RPMI8226 (cell line): ENCODE results near the gene COL12A1.

Experiments used
- DNase-seq: peaks from one replicate; pipeline ENCODE4 v3.0.0-alpha.2; 2015

The COL12A1 gene

DNA sequence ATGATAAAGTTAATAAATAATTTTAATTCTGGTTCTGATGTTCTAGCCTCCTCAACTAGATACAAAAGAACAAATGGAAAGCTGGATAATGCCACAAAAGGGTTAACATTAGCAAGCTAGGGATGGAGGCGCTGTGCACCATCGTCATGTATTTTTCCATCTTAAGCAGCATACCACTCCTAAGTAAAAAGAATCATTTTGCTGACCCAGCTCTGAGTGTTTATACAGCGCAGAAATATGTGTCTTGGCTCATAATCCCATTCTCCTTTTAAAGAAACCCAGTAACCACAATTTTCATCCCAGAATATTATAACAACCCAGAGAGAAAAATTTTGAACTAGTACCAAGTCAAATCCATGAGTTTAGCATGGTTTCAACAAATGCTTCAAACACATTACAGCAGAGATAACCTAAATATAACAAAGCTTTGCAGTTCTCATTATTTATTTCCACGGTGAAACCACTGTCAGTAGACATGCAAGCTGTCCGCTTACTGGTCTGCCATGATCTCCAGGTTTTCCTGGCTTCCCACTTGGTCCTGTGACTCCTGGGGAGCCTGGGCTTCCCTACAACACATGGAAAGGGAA, 111.1 kb downstream of the COL12A1 start:
- no peak for DNase-seq

DNA sequence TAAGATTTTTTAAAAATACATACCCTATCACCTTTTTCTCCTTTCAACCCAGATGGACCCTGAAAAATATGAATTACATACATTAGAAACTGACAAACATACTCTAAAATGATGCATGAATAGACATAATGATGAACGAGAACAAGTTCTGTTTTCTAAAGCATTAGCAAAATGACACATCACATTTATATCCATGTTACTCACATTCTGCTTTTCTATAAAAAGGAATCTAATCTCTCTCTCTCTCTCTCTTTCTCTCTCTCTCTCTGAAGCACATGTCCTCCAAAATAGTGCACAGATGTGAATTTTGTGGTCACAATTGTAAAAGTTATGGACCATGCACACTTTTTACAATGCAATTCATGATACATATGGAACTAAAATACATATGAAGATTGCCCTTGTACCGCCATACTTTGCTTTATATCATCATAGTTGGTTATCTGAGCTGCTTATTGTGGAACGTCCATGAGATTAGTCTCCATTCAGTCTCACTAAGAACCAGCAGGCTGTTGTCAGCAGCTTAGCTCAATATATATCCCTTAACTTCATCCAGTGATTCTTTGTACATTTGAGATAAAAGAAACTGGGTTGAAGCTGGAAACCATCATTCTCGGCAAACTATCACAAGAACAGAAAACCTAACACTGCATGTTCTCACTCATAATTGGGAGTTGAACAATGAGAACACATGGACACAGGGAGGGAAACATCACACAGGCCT, 114.2 kb downstream of the COL12A1 start:
- DNase-seq, result no peak

DNA sequence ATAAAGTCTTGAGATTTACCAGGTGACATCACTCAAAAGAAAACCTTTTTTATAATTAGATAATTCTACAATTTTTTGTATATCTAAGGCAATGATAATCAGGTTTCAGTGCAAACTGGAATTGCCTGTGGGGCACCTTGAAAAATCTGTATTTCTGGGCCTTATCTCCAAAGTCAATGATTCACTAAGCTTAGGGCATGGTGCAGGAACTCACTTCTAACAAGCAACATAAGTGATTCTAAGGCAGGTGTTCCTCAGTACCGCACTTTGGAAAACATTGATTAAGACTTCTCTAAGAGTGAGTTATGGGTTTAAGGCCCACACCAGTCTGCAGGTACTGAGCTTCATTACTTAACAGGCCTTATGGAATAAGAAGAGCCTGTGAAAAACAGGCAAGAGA, 115.3 kb downstream of the COL12A1 start:
- no peak for DNase-seq

DNA sequence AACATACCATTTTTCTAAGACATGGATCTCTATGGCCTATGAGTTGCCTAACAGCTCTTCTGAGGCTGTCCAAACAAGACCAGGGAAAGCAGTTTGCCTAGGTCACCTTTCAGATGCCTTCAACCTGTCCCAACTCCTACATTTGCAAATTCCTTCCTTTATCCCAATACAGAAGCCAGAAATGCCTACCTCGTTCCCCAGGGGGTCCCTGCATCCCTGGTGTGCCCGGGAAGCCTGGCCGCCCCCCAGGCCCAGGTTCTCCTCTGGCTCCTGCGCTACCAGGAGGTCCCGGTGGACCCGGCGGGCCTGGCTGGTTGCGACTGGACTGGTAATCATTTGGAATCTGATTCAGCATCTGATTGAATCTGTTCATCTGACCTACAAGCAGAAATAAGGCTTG, 115.9 kb downstream of the COL12A1 start:
- no peak for DNase-seq

DNA sequence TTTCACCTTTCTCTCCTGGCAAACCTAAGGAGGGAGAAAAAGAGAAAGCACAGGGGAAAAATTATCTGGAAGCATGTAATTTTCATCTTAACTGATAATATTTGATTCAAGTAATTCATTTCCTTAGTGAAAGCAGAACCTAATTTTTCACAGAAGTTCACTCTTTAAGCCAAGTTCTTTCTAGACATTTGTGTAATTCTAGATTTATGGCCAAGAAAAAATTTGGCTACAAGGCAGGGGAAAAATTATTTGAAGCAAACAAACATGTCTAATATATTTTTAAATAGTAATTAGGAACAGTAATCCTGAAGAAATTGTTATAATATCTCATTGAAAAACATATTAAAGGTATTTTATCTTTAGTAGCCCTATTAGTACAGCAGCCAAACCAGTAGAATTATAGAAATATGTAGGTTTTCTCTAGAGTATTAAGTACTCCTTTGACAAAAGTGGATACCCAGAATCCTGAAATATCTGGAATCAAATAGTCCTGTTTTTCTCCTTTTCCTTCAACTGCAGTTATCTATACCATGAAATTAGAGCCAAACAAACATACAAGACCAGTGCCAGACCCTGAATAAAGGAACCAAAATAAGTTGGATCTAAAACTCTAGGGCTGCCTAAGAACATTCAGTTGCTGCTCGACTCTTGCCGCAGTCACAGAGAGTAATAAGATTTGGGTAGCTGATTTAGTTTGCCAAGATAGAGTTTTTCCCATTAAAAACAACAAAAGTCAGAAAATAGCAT, 116.5 kb downstream of the COL12A1 start:
- DNase-seq, result no peak

DNA sequence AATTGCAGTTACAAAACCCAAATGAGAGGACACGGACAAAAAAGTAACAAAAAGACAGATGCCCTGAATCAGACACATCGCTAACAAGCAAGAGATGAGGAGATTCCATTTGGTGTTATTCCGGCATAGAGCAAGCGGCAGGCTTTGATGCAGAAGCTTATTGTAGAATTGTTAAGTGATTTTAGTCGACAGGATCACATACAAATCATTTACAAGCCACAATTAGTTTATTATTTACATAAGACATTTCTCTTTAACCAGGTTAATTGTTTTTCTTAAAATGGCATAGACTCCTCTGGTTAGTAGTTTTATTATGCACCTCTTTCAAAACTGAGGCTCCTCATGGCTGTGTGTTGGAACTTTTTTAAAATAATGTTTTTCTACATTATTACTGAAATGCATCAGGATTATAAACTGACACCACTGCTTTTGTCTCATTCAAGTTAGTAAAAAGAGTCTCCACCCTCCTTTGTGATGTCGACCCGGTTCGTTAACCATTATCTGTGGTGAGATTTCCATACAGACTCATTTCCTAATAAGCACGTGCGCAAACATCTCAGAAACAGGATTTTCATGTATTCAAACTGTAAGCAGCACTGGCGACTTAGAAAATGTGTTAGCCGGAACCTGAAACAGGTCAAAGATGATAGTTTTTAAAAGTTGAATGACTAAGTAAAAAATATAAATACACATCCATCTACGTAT, 119.8 kb downstream of the COL12A1 start:
- DNase-seq, result no peak

DNA sequence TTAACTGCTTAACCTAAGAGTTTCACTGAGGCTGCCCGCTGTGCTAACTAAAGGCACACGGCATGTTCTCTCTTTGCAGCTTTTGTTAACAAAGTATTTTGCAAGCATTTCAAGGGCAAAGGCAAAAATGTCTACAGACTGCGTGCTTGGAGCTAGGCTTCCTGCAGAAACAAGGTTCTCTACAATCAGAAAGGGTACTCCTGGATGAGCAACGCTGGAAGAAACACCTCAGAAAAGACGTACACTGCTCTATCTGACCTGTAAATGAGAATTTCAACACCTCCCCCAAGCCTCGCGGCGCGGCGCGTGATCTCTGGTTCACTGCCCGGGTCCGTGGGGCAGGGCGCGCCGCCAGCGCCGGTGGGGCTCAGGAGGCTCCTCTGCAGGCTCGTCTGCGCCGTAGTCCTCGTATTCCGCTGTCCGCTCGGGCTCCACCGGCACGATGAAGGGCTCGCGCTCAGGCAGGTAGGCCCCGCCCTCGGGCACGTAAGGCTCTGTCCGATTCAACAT, 120.9 kb downstream of the COL12A1 start:
- no peak for DNase-seq

DNA sequence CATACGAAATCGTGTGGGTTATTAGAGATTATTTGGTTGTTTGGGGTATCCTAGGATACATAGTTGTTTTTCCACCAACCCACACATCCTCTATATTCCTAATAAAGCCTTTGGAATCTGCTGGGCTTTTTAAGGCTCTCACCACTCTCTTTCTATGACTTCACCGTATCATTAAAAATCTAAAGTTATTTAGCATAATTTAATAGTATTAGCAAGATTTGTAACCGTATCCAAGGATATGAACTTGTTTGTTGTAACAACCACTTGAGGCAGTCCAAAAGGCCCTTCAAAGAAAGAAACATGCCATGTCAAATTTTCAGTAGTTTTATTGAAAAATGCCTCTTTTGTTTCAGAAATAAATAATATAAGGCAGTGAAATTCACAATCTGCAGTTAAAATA, 121.8 kb downstream of the COL12A1 start:
- no peak for DNase-seq

DNA sequence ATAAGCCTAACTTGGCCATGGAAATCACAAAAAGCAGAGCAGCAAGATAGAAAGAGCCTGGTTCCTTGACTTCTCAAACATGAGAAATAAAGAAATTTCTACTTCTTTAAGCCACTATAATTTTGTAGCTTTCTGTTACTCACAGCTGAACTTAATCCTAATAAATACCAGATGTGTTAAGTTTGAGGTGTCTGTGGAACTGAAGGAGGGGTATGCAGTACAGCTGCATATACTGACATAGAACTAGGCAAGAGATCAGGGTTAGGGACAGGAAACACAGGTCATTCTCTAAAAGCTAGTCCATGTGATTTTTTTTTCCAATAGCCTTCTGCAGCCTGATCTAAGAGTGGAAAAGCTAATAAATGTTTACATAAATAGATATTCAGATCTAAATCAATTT, 123.9 kb downstream of the COL12A1 start:
- DNase-seq, result no peak

DNA sequence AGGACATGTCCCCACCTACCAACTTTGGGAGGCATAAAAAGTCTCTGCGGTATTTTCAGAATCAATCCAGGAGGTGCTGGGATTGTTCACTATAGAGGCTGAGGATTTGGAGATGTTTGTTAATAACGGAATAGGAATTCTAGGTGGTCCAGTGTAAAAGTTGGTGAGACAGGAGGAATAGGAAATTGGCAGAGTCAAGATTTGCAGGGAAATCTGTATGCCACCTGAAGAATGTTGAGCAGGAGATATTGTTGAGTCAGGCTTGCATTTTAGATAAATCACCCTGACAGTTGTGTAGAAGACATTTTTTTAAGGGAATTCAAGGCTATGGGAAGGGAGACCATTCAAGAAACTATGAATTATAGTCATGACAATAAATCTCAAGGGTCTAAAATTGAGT, 124.8 kb downstream of the COL12A1 start:
- DNase-seq, result no peak

DNA sequence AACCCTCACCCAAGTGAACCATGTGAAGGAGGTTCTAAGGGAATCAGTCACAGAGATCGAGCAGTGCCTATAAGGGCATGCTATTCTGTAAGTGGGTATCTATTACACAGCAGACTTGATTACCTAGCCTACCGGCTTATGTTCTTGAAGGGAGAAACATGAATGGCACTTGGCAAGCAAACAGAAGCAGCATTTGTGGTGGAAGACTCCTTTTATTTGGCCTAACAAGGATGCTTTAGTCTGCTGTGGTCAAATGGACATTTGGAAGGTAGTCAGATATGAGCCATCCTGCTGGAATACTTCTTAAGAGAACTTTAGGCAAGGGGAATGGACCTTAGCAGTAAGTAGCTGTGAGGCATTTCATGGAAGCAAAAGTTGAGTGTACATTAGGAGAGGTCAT, 126.3 kb downstream of the COL12A1 start:
- no peak for DNase-seq

DNA sequence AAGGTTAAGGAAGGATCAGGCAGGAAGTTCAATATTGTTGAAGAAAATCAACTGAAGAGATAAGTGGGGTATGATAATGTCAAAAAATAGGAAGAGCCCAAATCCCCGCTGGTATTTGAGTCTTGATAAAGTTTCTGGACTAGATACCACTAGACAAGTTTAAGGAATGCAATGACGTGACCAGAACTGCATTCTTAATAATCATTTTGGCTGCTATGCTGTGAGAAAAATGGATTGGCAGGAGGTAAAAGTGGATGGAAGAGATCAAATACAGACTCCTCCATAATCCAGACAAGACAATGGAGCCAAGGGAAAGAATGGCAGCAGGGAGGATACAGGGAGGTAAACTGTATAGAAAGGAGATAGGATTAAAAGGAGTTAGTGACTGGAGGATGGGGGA, 128.2 kb downstream of the COL12A1 start:
- DNase-seq, result no peak

DNA sequence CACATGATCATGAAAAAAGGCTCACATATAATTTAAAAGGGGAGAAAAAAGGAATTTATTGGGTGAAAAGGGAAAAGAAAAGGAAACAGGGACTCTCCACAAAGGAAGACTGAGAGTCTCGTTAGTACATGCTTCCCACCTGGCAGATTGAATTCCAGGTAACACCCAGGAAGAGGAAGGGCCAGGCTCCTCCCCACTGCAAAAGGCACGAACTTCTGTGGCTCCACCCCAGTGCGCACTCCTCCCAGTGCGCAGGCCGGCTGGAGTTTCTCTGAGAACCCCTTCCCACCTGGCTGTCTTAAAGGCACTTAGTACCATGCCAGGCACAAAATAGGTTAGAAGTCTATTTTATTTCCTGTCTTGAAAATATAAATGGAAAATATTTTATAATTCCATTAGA, 129.8 kb downstream of the COL12A1 start:
- DNase-seq, result no peak

DNA sequence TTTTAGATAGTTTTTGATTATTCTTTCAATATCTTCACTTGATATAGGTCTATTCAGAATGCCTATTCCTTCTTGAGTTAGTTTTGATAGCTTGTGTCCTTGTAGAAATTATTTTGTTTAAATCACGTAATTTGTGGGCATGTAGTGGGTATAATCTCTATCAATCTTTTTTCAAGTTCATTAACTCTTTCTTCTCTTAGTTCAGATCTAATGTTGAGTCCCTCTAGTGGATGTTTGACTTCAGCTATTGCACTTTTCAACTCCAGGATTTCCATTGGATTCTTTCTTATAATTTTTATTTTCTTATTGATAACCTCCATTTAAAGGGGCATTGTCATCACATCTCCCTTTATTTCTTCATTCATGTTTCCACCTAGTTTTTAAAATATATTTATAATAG, 135.6 kb downstream of the COL12A1 start:
- no peak for DNase-seq

DNA sequence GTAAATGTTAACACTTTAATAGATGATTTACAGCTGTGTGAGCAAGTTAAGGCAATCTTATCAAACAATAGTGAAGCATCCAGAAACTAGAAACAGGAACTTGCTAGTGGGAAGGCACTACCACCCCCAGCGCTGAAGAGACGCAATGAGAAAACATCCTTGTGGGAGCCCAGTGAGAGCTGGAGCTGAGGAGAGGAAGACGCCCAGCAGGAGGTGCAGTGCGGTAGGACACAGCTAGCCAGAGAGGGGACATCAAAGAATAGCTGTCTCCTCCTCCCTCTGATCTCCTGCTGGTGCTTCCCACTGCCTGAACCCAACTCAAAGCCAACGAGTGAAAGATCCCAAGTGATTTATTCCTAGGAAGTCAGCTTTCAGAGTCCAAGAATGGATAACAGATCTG, 140.3 kb downstream of the COL12A1 start:
- DNase-seq, result peak; percentile 8

DNA sequence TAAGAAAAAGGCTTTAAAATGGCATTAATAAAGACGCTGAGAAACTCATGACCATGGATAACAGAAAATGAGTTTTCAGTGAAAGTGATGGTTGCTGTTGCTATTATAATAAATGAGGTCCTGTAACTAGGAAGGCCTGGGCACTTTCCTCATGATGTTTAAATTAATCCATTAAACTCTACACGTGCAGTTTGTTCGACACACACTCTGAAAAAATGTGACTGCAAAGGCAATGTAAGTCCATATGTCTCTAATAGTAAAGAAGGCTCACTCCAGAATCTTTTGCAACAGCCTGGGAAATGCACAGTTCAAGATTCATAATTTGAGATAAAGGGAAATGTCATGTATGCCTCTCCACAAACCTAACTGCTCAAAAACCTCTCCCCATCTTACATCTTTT, 153.4 kb downstream of the COL12A1 start:
- no peak for DNase-seq

DNA sequence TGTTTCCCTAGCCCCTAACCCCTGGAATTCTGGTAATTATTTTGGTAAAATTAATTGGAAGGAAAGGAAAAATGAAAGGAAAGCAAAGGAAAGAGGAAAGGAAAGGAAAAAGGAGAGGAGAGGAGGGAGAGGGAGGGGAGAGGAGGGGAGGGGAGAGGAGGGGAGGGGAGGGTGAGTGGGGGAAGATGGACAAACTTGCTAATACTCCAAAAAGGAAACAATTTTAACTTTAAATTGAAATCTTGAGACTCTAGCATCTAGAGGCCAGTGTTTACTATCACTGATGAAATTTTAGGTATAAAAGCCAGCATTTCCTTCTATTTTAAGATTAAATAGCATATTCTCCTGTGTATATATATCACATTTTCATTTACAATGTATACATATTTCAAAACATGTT, 156.5 kb downstream of the COL12A1 start:
- no peak for DNase-seq

DNA sequence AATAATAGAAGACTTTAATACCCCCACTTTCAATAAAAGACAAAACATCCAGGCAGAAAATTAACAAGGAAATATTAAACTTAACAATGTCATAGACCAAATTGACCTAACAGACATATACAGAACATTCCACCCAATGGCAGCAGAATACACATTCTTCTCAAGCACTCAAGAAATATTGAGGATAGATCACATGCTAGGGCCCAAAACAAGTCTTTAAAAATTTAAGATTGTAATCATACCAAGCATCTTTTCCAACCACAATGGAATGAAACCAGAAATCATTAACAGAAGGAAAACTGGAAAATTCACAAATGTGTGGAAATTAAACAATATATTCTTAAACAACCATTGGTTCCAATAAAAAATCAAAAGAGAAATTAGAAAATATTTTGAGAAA, 161.0 kb downstream of the COL12A1 start:
- DNase-seq, result no peak

DNA sequence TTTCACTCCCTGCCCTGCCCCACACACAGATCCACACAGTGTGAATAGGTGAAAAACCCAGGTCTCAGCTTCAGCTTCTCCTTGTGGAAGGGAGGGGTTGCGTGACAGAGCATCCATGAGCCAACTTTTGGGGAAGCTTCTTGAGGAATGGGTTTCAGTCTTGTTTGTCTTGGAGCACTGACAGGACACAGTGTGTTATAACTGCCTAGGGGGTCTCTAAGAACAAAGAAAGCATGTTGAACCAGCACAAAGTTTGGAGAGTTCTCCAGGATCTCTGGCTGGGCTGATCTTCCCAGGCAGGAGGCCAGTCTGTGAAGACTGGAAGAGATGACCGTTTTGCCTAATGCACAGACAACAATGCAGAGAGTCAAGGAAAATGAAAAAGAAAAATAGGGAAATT, 164.5 kb downstream of the COL12A1 start:
- DNase-seq, result no peak
